GM15510 (cell line): ENCODE data around the gene CENPC.

ENCODE experiments used
- POLR2A ChIP-seq: IDR thresholded peaks from 3 replicates; pipeline ENCODE4 v1.6.1; 2011; ENCODE audit warnings: borderline replicate concordance; ENCODE audit not compliant: insufficient read length; ENCODE audit errors: extremely low read depth

The CENPC gene

GRCh38 chr4:67500373-67500772 is 44.9 kb downstream of the CENPC start:
- TF ChIP-seq POLR2A = no peak

DNA sequence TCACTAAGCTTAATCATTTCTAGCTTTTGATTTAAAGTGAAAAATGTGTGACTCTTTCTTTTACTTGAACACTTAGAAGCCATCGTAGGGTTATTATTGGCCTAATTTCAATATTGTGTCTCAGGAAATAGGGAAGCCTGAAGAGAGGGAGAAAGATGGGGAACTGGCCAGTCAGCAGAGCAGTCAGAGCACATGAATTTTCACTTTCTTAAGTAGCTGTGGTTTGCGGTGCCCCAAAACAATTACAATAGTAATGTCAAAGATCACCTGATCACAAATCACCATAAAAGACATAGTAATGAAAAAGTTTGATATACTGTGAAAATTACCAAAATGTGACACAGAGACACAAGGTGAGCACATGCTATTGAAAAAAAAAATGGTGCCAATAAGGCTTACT is 45.5 kb downstream of the CENPC start:
- TF ChIP-seq POLR2A = no peak

- TF ChIP-seq POLR2A = no peak
Observed at GRCh38 chr4:67483868-67484602, 61.3 kb downstream of the CENPC start.

GRCh38 chr4:67480810-67481209 is 64.5 kb downstream of the CENPC start:
- TF ChIP-seq POLR2A = no peak

DNA sequence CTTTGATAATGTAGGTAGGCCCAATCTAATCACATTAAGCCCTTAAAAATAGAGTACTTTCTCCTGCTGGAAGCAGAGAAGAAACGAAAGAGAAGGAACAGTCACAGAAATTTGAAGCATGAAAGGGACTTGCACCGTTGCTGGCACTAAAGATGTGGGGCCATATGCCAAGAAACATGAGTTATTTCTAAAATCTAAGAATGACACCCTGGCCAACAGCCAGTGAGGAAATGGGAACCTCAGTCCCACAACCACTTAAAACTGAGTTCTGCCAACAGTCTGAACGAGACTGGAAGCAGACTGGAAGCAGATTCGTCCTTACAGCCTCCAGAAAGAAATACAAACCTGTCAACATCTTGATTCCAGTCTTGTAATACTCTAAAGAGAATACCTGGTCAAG is 70.1 kb downstream of the CENPC start:
- no peak for TF ChIP-seq POLR2A

- TF ChIP-seq POLR2A = no peak
Observed at GRCh38 chr4:67470871-67471270, 74.4 kb downstream of the CENPC start.

- TF ChIP-seq POLR2A = no peak
Observed at GRCh38 chr4:67468830-67469229, 76.5 kb downstream of the CENPC start.

- no peak for TF ChIP-seq POLR2A
Observed at GRCh38 chr4:67466751-67467150, 78.6 kb downstream of the CENPC start.

GRCh38 chr4:67465763-67466052 is 79.6 kb downstream of the CENPC start:
- no peak for TF ChIP-seq POLR2A

- no peak for TF ChIP-seq POLR2A
Observed at GRCh38 chr4:67465032-67465762, 80.1 kb downstream of the CENPC start.

GRCh38 chr4:67460574-67460973 is 84.7 kb downstream of the CENPC start:
- no peak for TF ChIP-seq POLR2A

DNA sequence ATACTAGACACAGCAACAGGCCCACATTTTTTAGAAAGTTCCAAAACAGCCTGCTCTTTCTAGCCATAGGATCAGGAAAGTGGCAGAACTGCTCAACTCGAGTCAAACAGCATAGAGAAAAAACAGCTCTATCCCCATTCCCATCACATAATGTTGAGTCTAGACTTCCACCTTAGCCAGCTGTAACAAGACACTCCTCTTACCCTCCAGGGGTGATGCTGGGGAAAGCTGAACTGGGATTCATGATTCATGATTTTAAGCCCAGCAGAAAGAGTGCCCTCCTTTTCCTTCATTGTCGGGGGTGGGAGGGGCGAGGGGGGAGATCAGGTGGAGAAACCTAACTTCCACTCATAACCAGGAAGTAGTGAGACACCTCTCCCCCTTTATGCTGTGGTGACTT is 86.1 kb downstream of the CENPC start:
- no peak for TF ChIP-seq POLR2A

GRCh38 chr4:67456577-67457196 is 88.6 kb downstream of the CENPC start:
- TF ChIP-seq POLR2A = no peak

DNA sequence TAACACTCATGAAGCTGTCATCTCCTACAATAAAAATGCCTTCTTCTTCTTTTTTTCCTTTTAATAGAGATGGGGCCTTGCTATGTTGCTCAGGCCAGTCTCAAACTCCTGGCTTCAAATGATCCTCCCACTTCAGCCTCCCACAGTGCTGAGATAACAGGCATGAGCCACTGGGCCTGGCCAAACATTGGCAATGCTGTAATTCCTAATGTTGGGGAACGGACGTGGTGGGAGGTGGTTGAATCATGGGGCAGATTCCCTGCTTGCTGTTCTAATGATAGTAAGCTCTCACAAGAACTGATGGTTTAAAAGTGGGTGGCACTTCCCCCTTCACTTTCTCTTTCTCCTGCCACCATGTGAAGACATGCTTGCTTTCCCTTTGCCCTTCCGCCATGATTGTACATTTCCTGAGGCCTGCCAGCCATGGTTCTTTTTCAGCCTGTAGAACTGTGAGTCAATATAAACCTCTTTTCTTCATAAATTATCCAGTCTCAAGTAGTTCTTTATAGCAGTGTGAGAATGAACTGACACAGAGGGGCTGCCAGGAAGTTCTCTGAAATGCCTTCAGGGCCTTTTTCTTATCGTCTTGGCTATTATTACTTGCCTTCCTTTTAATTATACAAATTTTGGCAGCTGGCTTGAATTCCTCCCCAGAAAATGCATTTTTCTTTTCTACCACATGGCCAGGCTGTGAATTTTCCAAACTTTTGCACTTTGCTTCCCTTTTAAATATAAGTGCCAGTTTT is 93.0 kb downstream of the CENPC start:
- no peak for TF ChIP-seq POLR2A

DNA sequence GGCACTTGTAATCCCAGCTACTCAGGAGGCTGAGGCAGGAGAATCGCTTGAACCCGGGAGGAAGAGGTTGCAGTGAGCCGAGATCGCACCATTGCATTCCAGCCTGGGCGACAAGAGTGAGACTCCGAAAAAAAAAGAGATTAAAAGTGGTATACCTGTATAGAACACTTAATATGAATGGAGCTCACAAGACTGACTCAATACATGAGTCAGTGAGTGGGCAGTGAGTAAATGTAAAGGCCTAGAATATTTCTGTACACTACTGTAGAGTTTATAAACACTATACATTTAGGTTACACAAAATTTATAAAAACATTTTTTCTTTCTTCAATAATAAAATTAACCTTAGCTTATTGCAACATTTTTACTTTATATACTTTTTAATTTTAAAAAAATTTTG is 93.8 kb downstream of the CENPC start:
- TF ChIP-seq POLR2A = no peak

GRCh38 chr4:67448621-67449020 is 96.7 kb downstream of the CENPC start:
- TF ChIP-seq POLR2A = no peak

DNA sequence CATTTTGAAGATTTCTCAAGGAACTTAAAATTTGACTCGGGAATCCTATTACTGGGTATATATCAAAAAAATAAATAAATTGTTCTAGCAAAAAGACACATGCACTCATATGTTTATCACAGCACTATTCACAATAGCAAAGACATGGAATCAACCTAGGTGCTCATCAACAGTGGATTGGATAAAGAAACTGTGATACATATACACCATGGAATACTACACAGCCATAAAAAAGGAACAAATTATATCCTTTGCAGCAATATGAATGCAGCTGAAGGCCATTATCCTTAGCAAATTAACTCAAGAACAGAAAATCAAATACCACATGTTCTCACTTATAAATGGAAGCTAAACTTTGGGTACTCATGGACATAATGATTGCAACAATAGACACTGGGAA is 97.4 kb downstream of the CENPC start:
- no peak for TF ChIP-seq POLR2A
